IMR-90 (cell line): Measurements from ENCODE around the gene ZNF785. TPM values are rescaled to one million over a fixed set of nuclear protein-coding genes. Genes with fewer than 3 reads are reported as not detected.

ENCODE experiments used
- CTCF ChIP-seq: conservative IDR thresholded peaks from 2 replicates; pipeline ENCODE4 v1.5.1; 2012; ENCODE audit warnings: mild to moderate bottlenecking, low read depth, low read length, improper control_type of control experiment
- polyA plus RNA-seq, 3 experiments: library from polyadenylated mRNA; depleted of rRNA; stranded (reverse); fragments of >200 nt; gene quantifications; 2 replicates each; pipeline ENCODE4 v1.2.3, GENCODE V29; 2012; ENCODE audit warnings: low replicate concordance in 1 of 3
- total RNA-seq: library from RNA; depleted of rRNA; stranded (reverse); fragments of >200 nt; gene quantifications from 2 replicates; pipeline ENCODE4 v1.2.3, GENCODE V29; 2012

The ZNF785 gene
- total and polyA plus RNA-seq, 2 of the 4 experiments (the other 2 are of a cell fraction) = 2.9 to 4.0 TPM

GRCh38 chr16:30571445-30572322 lies 13.8 kb downstream of the ZNF785 start, which contains the start of gene ZNF688 (continued):
- TF ChIP-seq CTCF = no peak
